HG03432 (cell line): ENCODE data around the gene PTPN14.
A peak's percentile ranks its signal among the peaks of the same experiment; 100 is the strongest.
"Not testable (repeated sequence)": the region's sequence is repeated elsewhere in the genome, so short reads cannot be mapped to it uniquely, and the experiment has no call there.

Source experiments
- ATAC-seq: cut with Tn5 transposase; IDR thresholded peaks from one replicate; pipeline ENCODE4 v1.9.1; 2021; ENCODE audit warnings: mild to moderate bottlenecking, moderate library complexity; ENCODE audit not compliant: unreplicated experiment

PTPN14 gene

GRCh38 chr1:214481983-214482634, 69.3 kb downstream of the PTPN14 start:
- not testable (repeated sequence) for ATAC-seq

- ATAC-seq: peak; percentile 54
Measured at GRCh38 chr1:214476986-214477870, 74.2 kb downstream of the PTPN14 start.

- ATAC-seq: no peak
Measured at GRCh38 chr1:214476229-214476985, 75.0 kb downstream of the PTPN14 start.

DNA sequence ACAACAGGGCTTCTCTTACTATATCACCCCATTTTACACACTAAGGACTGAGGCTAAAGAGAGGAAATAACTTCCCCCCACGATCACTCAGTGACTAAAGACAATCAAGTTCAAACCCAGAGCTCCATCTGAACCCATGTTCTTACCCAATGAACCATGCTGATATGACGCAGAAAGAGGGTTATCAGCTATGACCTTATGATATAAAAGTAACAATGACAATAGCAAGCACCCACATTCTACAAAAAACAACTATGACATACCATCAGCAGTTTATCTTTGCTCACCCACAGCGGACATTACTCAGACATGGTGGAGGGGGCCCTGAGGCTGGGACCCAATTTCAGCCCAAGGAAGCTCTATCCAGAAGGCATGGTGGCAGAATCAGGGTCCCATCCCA, 75.7 kb downstream of the PTPN14 start:
- no peak for ATAC-seq

GRCh38 chr1:214475331-214475730, 76.1 kb downstream of the PTPN14 start:
- no peak for ATAC-seq

DNA sequence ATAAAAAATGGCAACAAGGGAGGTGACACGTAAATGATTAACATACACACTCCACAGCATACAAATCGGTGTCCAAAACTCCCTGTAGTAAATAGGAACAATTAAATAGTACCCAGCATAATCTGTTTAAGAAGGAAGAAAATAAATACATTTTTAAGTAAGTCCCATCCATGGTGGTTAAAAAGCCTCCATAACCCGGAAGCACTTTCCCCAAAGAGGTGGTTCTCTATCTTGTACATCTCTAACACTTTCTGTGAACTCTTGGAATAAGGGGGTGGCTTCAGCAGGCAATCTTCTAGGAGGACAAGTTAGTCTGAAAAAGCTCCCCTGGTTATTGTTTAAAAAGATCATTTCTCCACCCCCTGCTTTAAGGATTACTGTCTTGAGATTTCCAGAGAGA, 76.9 kb downstream of the PTPN14 start:
- no peak for ATAC-seq

- ATAC-seq: no peak
Measured at GRCh38 chr1:214473862-214474261, 77.5 kb downstream of the PTPN14 start.

DNA sequence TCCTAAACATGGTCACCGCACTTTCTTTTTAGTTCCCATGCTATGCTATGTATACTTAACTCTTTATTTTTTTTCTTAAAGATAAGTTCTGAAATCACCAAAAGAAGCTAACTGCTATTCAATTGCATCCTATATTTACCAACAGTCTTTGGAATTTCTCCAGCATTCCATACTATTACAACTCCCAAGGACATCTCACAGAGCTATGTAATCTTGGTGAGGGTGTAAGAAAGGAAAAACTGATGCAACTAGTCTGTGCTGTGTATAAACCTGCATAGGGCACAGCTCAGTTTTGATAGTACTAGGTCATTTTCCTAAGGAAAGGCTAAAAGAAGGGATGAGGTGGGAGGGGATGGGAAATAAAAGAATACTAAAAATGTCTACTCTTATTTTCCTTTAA, 78.0 kb downstream of the PTPN14 start:
- ATAC-seq: no peak

GRCh38 chr1:214472364-214472763, 79.0 kb downstream of the PTPN14 start:
- ATAC-seq: no peak

DNA sequence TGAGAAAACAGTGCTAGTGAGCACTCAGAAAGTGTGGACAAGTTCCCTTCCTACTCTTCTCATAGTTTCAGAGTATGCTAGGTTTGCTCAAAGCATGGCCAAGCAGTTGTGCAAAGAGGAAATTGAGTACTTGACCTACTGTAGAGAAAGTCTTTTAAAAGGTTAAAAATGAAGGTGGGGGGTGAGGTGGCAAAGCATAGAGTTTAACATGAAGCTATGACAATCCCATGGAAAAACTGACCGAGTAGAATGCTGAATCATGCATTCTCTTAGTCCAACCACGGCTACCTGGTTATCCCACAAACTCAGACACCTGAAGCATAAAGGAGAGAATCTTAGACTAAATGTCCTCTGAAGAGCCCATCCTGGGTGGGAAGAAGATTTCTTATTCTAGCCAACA, 79.9 kb downstream of the PTPN14 start:
- ATAC-seq: no peak

DNA sequence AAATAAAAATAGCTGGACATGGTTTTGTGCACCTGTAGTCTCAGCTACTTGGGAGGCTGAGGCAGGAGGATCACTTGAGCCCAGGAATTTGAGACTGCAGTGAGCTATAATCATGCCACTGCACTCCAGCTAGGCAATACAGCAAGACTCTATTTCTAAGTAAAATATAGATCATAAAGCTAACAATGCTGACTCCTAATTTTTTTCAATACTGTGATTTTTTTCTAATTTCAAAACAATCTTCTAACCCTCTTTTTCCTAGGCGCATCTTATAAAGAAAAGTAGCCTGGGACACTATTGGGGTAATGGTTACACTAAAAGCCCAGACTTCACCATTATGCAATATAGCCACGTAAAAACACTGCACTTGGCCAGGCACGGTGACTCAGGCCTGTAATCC, 81.3 kb downstream of the PTPN14 start:
- ATAC-seq: no peak

- ATAC-seq: no peak
Measured at GRCh38 chr1:214469290-214469689, 82.1 kb downstream of the PTPN14 start.

DNA sequence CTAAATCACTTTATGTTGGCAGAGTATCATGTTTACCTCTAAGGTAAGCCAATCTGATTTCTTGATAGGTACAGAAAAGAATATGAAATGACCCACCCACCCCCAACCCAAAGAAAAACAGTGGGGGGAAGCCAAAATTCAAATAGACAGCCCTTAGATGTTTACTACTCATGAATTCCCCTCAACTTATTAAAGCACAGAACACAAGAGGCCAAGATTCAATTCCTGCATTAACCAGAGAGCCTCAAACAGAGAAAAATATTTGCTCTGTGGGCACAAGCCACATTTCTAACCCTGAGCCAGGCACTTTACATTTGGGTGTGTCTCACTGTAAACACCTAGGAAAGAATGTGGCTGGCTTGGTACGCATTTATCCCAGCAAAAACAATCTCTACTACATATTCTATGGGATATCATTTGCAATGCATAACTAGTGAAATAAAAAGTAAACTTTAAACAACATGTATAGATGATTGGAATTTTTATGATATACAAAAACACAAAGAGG, 84.3 kb downstream of the PTPN14 start:
- no peak for ATAC-seq

DNA sequence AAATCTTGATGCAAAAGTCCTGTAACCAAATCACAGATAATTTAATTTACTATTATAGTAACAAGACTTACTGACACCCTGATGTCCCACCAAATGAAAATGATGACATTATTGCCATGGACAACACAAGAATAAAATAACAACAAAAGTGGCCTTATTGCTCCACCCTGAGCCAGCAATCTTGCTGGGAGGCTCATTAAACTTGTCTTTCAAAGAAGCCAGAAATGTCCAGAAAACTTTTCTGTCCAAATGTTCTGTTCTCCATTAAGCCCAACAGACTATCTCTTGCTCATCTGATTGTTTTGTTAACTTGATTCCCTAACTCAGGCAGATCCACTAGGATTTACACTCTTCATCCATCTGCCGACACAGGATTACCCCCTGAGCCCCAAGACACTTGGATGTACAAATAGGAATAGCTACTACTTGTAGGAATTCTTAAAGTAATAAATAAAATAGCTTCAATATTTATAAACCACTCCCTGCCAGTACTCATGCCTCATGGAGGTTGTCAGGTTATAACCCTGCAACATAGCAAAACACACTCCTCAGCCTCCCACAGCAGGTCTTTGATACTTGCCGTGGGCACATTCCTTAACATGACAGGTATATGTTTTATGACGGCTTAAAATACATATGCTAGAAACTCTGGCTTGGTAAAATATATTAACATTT, 84.9 kb downstream of the PTPN14 start:
- no peak for ATAC-seq

DNA sequence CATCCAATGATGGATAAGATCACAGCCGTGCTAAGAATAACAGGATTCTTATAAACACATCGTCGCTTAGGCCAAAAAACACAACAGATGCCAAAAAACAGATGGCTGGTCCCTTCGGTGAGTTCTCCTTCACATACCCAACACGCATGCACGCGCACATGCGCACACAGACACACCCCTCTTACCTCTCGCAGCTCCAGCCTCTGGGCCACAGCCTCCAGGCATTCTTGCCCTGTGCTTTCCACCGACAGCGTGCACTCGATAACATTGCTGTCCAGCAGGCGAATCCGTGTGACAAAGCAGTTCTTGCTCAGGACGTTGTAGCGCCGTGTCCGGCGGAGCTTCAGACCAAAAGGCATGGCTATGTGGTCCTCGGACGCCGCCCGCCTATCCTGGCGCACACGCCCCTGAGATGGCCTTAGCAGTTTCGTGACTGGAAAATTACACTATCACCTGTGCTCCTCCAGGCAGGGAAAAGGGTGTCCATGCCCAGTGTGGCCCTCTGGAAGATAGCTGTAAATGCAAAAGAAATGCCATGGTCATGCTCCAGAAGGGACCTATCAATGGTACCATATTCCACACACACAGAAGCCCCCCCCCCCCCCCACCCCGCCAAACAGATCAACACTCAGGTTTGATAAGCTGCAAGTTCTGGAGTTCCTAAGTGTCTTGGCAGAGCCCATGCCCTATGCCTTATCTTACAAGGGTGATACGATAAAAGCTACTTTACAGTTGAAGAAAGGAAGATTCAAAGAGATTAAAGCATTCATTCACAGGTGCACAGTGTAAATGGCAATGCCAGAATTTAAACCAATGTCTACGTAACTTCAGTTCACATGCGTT, 86.7 kb downstream of the PTPN14 start:
- ATAC-seq: no peak

- ATAC-seq: peak; percentile 46
Measured at GRCh38 chr1:214463596-214463995, 87.8 kb downstream of the PTPN14 start.

- ATAC-seq: no peak
Measured at GRCh38 chr1:214462882-214463281, 88.5 kb downstream of the PTPN14 start.

- no peak for ATAC-seq
Measured at GRCh38 chr1:214461305-214461704, 90.1 kb downstream of the PTPN14 start.

- no peak for ATAC-seq
Measured at GRCh38 chr1:214460304-214460916, 91.0 kb downstream of the PTPN14 start.
